Fibroblast of lung (primary cell): ENCODE data around the gene SLC35F3.

Source experiments
- CTCF ChIP-seq, 2 donors: IDR thresholded peaks in 1 of 2; conservative IDR thresholded peaks in 1 of 2; 1 replicate in 1 of 2; 2 replicates in 1 of 2; pipeline ENCODE4 v1.5.1; 2011 to 2012; ENCODE audit warnings: low read length in 2 of 2, control low read depth in 1 of 2, inconsistent platforms in 1 of 2, low read depth in 1 of 2, mild to moderate bottlenecking in 1 of 2
- EZH2 ChIP-seq: IDR thresholded peaks from 2 replicates; pipeline ENCODE4 v1.5.1; 2012; ENCODE audit warnings: low read length, control low read depth, mild to moderate bottlenecking; ENCODE audit errors: missing control alignments

DNA sequence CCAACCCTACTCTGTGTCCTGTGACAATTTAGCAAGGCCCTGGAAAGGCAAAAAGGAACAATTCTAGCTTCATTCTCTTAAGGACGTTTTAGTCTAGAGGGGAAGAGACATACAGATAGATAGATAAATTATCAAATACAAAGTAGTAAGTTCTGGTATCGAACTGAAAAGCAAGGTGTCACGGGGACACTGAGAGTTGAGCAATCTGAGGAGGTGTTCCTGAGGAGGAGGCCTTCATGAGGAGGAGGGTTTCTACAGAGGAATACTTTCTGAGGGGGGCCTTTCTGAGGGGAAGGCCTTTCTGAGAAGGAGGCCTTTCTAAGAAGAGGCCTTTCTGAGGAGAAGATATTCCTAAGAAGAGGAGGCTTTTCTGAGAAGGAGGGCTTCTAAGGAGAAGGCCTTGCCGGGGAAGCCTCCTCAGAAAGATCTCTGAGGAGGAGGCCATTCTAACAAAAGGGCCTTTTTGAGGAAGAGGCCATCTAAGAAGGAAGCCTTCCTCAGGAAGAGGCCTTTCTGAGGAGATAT is 312.9 kb downstream of the SLC35F3 start:
- TF ChIP-seq EZH2: no peak
- no peak for TF ChIP-seq CTCF (conservative IDR thresholded peaks at IDR 0.05 in 1 of 2, IDR thresholded peaks at IDR 0.05 in 1 of 2; ENCODE audit: low read depth in 1 of 2, low read length in 2 of 2)
